ENCODE data around the gene GANAB.

- no peak for TF ChIP-seq GATA2 (IDR thresholded peaks at IDR 0.05; ENCODE audit: low read depth, low read length)
- no peak for TF ChIP-seq GATA3 (IDR thresholded peaks at IDR 0.05; ENCODE audit: low read depth, low read length)
Measured at GRCh38 chr11:62671236-62671607, 24.8 kb upstream of the GANAB start.

Measured in SH-SY5Y (cell line).